KBM-7 (cell line): Measurements from ENCODE around the gene F3.

Experiments
- DNase-seq: peaks from one replicate; pipeline ENCODE4 v3.0.0-alpha.2; 2015
- in situ Hi-C: fragments of 300-500 bp; cut with MboI; formaldehyde crosslinking; loops from 2 replicates; pipeline ENCODE4 v1.14.3; 2020; ENCODE audit warnings: low sequenced_read_pairs, low pct_unique_long_range_greater_than_20kb, mixed read lengths

Gene F3

GRCh38 chr1:94531664-94532063 is 9.9 kb downstream of the F3 start:
- no peak for DNase-seq
- in situ Hi-C loops, result no loop called here

GRCh38 chr1:94530373-94530878 is 11.1 kb downstream of the F3 start:
- in situ Hi-C loops, result no loop called here
- no peak for DNase-seq

GRCh38 chr1:94529416-94529815 is 12.1 kb downstream of the F3 start:
- in situ Hi-C loops, result loop anchor here (10.0 kb wide), 1 partner anchor 275 kb away; no protein-coding TSS in a partner anchor
- DNase-seq, result no peak

GRCh38 chr1:94528826-94529225 is 12.7 kb downstream of the F3 start:
- in situ Hi-C loops, result loop anchor here (10.0 kb wide), 1 partner anchor 276 kb away; no protein-coding TSS in a partner anchor
- no peak for DNase-seq

- in situ Hi-C loops, result loop anchor here (10.0 kb wide), 1 partner anchor 277 kb away; no protein-coding TSS in a partner anchor
- DNase-seq, result no peak
Observed at GRCh38 chr1:94528299-94528698, 13.3 kb downstream of the F3 start.

GRCh38 chr1:94527447-94528031 is 14.0 kb downstream of the F3 start:
- in situ Hi-C loops, result loop anchor here (10.0 kb wide), 1 partner anchor 277 kb away; no protein-coding TSS in a partner anchor
- peak; percentile 14 for DNase-seq

- DNase-seq, result no peak
- in situ Hi-C loops, result loop anchor here (10.0 kb wide), 1 partner anchor 278 kb away; no protein-coding TSS in a partner anchor
Observed at GRCh38 chr1:94526152-94526980, 15.2 kb downstream of the F3 start.

GRCh38 chr1:94524531-94524930 is 17.0 kb downstream of the F3 start:
- in situ Hi-C loops, result loop anchor here (10.0 to 25.0 kb wide), 2 partner anchors 280 to 513 kb away; no protein-coding TSS in a partner anchor
- no peak for DNase-seq

- DNase-seq, result peak; percentile 61
- in situ Hi-C loops, result loop anchor here (10.0 to 25.0 kb wide), 2 partner anchors 282 to 515 kb away; no protein-coding TSS in a partner anchor
Observed at GRCh38 chr1:94522304-94522703, 19.3 kb downstream of the F3 start.

GRCh38 chr1:94519351-94519750 is 22.2 kb downstream of the F3 start:
- in situ Hi-C loops, result loop anchor here (25.0 kb wide), 1 partner anchor 518 kb away; no protein-coding TSS in a partner anchor
- no peak for DNase-seq

GRCh38 chr1:94515296-94515947 is 26.1 kb downstream of the F3 start:
- DNase-seq, result no peak

GRCh38 chr1:94514095-94514727 is 27.3 kb downstream of the F3 start:
- in situ Hi-C loops, result loop anchor here (25.0 kb wide), 1 partner anchor 523 kb away; no protein-coding TSS in a partner anchor

More at GRCh38 chr1:94515296-94515947, 26.1 kb downstream of the F3 start:
- in situ Hi-C loops, result loop anchor here (25.0 kb wide), 1 partner anchor 522 kb away; no protein-coding TSS in a partner anchor

GRCh38 chr1:94512816-94513215 is 28.7 kb downstream of the F3 start:
- DNase-seq, result no peak
- in situ Hi-C loops, result loop anchor here (25.0 kb wide), 1 partner anchor 524 kb away; no protein-coding TSS in a partner anchor

More at GRCh38 chr1:94514095-94514727, 27.3 kb downstream of the F3 start:
- peak; percentile 58 for DNase-seq

- peak; percentile 79 for DNase-seq
- in situ Hi-C loops, result loop anchor here (25.0 kb wide), 1 partner anchor 533 kb away; no protein-coding TSS in a partner anchor
Observed at GRCh38 chr1:94504601-94505000, 37.0 kb downstream of the F3 start.

GRCh38 chr1:94503153-94503552 is 38.4 kb downstream of the F3 start:
- DNase-seq, result no peak
- in situ Hi-C loops, result loop anchor here (25.0 kb wide), 1 partner anchor 534 kb away; no protein-coding TSS in a partner anchor

GRCh38 chr1:94501935-94502334 is 39.6 kb downstream of the F3 start:
- in situ Hi-C loops, result loop anchor here (25.0 kb wide), 1 partner anchor 535 kb away; no protein-coding TSS in a partner anchor
- no peak for DNase-seq

- DNase-seq, result no peak
- in situ Hi-C loops, result loop anchor here (25.0 kb wide), 1 partner anchor 536 kb away; no protein-coding TSS in a partner anchor
Observed at GRCh38 chr1:94501426-94501825, 40.1 kb downstream of the F3 start.

- in situ Hi-C loops, result no loop called here
- DNase-seq, result no peak
Observed at GRCh38 chr1:94496076-94496755, 45.3 kb downstream of the F3 start.
